HUES64 (cell line): ENCODE results near the gene ADCK1.
"Not testable (repeated sequence)": the region's sequence is repeated elsewhere in the genome, so short reads cannot be mapped to it uniquely, and the experiment has no call there.

Source experiments
- H3K27ac ChIP-seq: 2 replicates; pipeline ENCODE4 v1.7.0; 2013; ENCODE audit warnings: low read depth, low read length, inconsistent platforms
- H3K27me3 ChIP-seq: 2 replicates; pipeline ENCODE4 v1.6.1; 2013; ENCODE audit warnings: mild to moderate bottlenecking, low read length; ENCODE audit not compliant: insufficient read depth
- H3K36me3 ChIP-seq: 2 replicates; pipeline ENCODE4 v1.6.1; 2013; ENCODE audit warnings: mild to moderate bottlenecking, low read length; ENCODE audit not compliant: insufficient read depth
- H3K4me1 ChIP-seq: 2 replicates; pipeline ENCODE4 v1.6.1; 2013; ENCODE audit warnings: mild to moderate bottlenecking, low read length, moderate library complexity; ENCODE audit not compliant: insufficient read depth
- H3K4me3 ChIP-seq: 2 replicates; pipeline ENCODE4 v1.5.1; 2013; ENCODE audit warnings: mild to moderate bottlenecking, low read length, moderate library complexity
- H3K9ac ChIP-seq: 2 replicates; pipeline ENCODE4 v1.6.1; 2013; ENCODE audit warnings: mild to moderate bottlenecking, low read depth, low read length
- H3K9me3 ChIP-seq: 2 replicates; pipeline ENCODE4 v1.6.1; 2013; ENCODE audit warnings: low read depth, low read length; ENCODE audit not compliant: insufficient read depth
- WGBS: fragments of 150-250, 120-280 bp; methylation state at CpG from one replicate; pipeline ENCODE4 v1.1.7; 2013; ENCODE audit warnings: missing lambda C conversion rate; 5-methylcytosine and 5-hydroxymethylcytosine counted together

ADCK1 gene

GRCh38 chr14:77906446-77906845 lies 106.5 kb downstream of the ADCK1 start:
- H3K4me3 ChIP-seq, result no peak overlapping the region
- no peak overlapping the region for H3K9ac ChIP-seq
- no peaks in the 10 kb centered on the region for H3K36me3 ChIP-seq
- H3K9me3 ChIP-seq, result no peaks in the 10 kb centered on the region
- H3K4me1 ChIP-seq, result no peaks in the 10 kb centered on the region
- no peak overlapping the region for H3K27ac ChIP-seq
- 100% methylated on average over 1 of the region's 1 CpG for WGBS
- H3K27me3 ChIP-seq, result no peaks in the 10 kb centered on the region

- 92% methylated on average over 4 of the region's 4 CpGs for WGBS
- H3K9ac ChIP-seq, result no peak overlapping the region
- H3K36me3 ChIP-seq, result no peaks in the 10 kb centered on the region
- H3K4me1 ChIP-seq, result no peaks in the 10 kb centered on the region; the same call in 1 of the 2 replicates
- no peaks in the 10 kb centered on the region for H3K27me3 ChIP-seq
- H3K4me3 ChIP-seq, result no peak overlapping the region
- no peaks in the 10 kb centered on the region for H3K9me3 ChIP-seq
- H3K27ac ChIP-seq, result no peak overlapping the region
Measured at GRCh38 chr14:77908847-77909246, 108.9 kb downstream of the ADCK1 start.

- Histone ChIP-seq H3K27me3 (no peaks in the 10 kb centered on the region), H3K36me3 (no peaks in the 10 kb centered on the region), H3K9ac (no peak overlapping the region), H3K9me3 (no peaks in the 10 kb centered on the region), H3K27ac (no peak overlapping the region), H3K4me1 (no peaks in the 10 kb centered on the region; the same call in 1 of the 2 replicates), H3K4me3 (no peak overlapping the region)
- WGBS, result 92% methylated on average over 3 of the region's 3 CpGs
Measured at GRCh38 chr14:77909911-77910310, 110.0 kb downstream of the ADCK1 start.

GRCh38 chr14:77910506-77910905 lies 110.6 kb downstream of the ADCK1 start:
- no peak overlapping the region for H3K9ac ChIP-seq
- H3K36me3 ChIP-seq, result no peaks in the 10 kb centered on the region
- no peaks in the 10 kb centered on the region; the same call in 1 of the 2 replicates for H3K4me1 ChIP-seq
- 91% methylated on average over 8 of the region's 8 CpGs for WGBS
- no peak overlapping the region for H3K27ac ChIP-seq
- no peak overlapping the region for H3K4me3 ChIP-seq
- no peaks in the 10 kb centered on the region for H3K9me3 ChIP-seq
- no peaks in the 10 kb centered on the region for H3K27me3 ChIP-seq

GRCh38 chr14:77911356-77911755 lies 111.4 kb downstream of the ADCK1 start:
- 95% methylated on average over 2 of the region's 2 CpGs for WGBS

GRCh38 chr14:77912754-77913556 lies 113.0 kb downstream of the ADCK1 start:
- H3K9ac ChIP-seq, result no peak overlapping the region
- H3K4me3 ChIP-seq, result no peak overlapping the region
- H3K27ac ChIP-seq, result no peak overlapping the region
- H3K9me3 ChIP-seq, result no peaks in the 10 kb centered on the region
- H3K4me1 ChIP-seq, result no peaks in the 10 kb centered on the region; the same call in 1 of the 2 replicates
- H3K27me3 ChIP-seq, result no peaks in the 10 kb centered on the region
- WGBS, result 70% methylated on average over 10 of the region's 10 CpGs
- H3K36me3 ChIP-seq, result no peaks in the 10 kb centered on the region

More at GRCh38 chr14:77911356-77911755, 111.4 kb downstream of the ADCK1 start:
- no peaks in the 10 kb centered on the region for H3K36me3 ChIP-seq
- no peak overlapping the region for H3K9ac ChIP-seq
- no peak overlapping the region for H3K27ac ChIP-seq
- H3K4me1 ChIP-seq, result no peaks in the 10 kb centered on the region; the same call in 1 of the 2 replicates
- H3K4me3 ChIP-seq, result no peak overlapping the region
- no peaks in the 10 kb centered on the region for H3K27me3 ChIP-seq
- no peaks in the 10 kb centered on the region for H3K9me3 ChIP-seq

GRCh38 chr14:77914073-77914721 lies 114.3 kb downstream of the ADCK1 start:
- H3K27me3 ChIP-seq, result no peaks in the 10 kb centered on the region
- WGBS, result 94% methylated on average over 4 of the region's 4 CpGs

GRCh38 chr14:77915390-77915789 lies 115.5 kb downstream of the ADCK1 start:
- H3K36me3 ChIP-seq, H3K9me3 ChIP-seq, H3K4me3 ChIP-seq, H3K9ac ChIP-seq, H3K4me1 ChIP-seq, H3K27ac ChIP-seq, H3K27me3 ChIP-seq: not testable (repeated sequence)
- no CpG with 5 or more reads among the region's 2 CpGs for WGBS

More at GRCh38 chr14:77914073-77914721, 114.3 kb downstream of the ADCK1 start:
- Histone ChIP-seq H3K4me1 (no peaks in the 10 kb centered on the region; the same call in 1 of the 2 replicates), H3K4me3 (no peak overlapping the region), H3K27ac (no peak overlapping the region), H3K9me3 (no peaks in the 10 kb centered on the region), H3K9ac (no peak overlapping the region), H3K36me3 (no peaks in the 10 kb centered on the region)

GRCh38 chr14:77917491-77918201 lies 117.7 kb downstream of the ADCK1 start:
- WGBS, result 92% methylated on average over 7 of the region's 7 CpGs
- Histone ChIP-seq H3K27ac (no peak overlapping the region), H3K4me1 (no peaks in the 10 kb centered on the region; the same call in 1 of the 2 replicates), H3K36me3 (no peaks in the 10 kb centered on the region), H3K9me3 (no peaks in the 10 kb centered on the region), H3K27me3 (no peaks in the 10 kb centered on the region), H3K4me3 (no peak overlapping the region), H3K9ac (no peak overlapping the region)

GRCh38 chr14:77918448-77918847 lies 118.5 kb downstream of the ADCK1 start:
- Histone ChIP-seq H3K27ac (no peak overlapping the region), H3K27me3 (no peaks in the 10 kb centered on the region), H3K36me3 (no peaks in the 10 kb centered on the region), H3K4me1 (no peaks in the 10 kb centered on the region), H3K9ac (no peak overlapping the region), H3K9me3 (no peaks in the 10 kb centered on the region), H3K4me3 (no peak overlapping the region)
- 94% methylated on average over 2 of the region's 2 CpGs for WGBS

- H3K9me3 ChIP-seq, result no peaks in the 10 kb centered on the region
- H3K4me3 ChIP-seq, result no peak overlapping the region
- no peaks in the 10 kb centered on the region for H3K4me1 ChIP-seq
- H3K36me3 ChIP-seq, result no peaks in the 10 kb centered on the region
- 94% methylated on average over 4 of the region's 5 CpGs for WGBS
- no peak overlapping the region for H3K27ac ChIP-seq
- no peaks in the 10 kb centered on the region for H3K27me3 ChIP-seq
- H3K9ac ChIP-seq, result no peak overlapping the region
Measured at GRCh38 chr14:77920312-77920711, 120.4 kb downstream of the ADCK1 start.
